Esophagus squamous epithelium (tissue), 5 donors: ENCODE results near the gene NPAS2. TPM values are rescaled to one million over a fixed set of nuclear protein-coding genes. Genes with fewer than 3 reads are reported as not detected.

Experiments
- DNase-seq: peaks from one replicate; lab custom pipeline; 2025; lab: John Stamatoyannopoulos, UW
- H3K27ac ChIP-seq, 4 donors: fragments of 200-600 bp; sonication (generic); one replicate each; pipeline ENCODE4 v1.5.1; 2016 to 2019; ENCODE audit warnings: mild to moderate bottlenecking in 1 of 4
- H3K27me3 ChIP-seq, 4 donors: fragments of 200-600 bp; sonication (generic); 1 replicate in 3 of 4; 2 replicates in 1 of 4; pipeline versions ENCODE4 v1.5.1 to v1.6.0; 2017 to 2021; ENCODE audit warnings: antibody characterized with exemption in 1 of 4
- H3K36me3 ChIP-seq, 3 donors: fragments of 200-600 bp; sonication (generic); one replicate each; pipeline ENCODE4 v1.5.1; 2016 to 2019
- H3K4me1 ChIP-seq, 3 donors: fragments of 200-600 bp; sonication (generic); one replicate each; pipeline ENCODE4 v1.5.1; 2017 to 2019
- H3K4me3 ChIP-seq, 4 donors: fragments of 200-600 bp; sonication (generic); 1 replicate in 3 of 4; 2 replicates in 1 of 4; pipeline ENCODE4 v1.5.1; 2016 to 2019; ENCODE audit warnings: mild to moderate bottlenecking in 2 of 4, moderate library complexity in 1 of 4
- H3K9me3 ChIP-seq, 3 donors: fragments of 200-600 bp; sonication (generic); one replicate each; pipeline ENCODE4 v1.5.1; 2016 to 2019
- POLR2A ChIP-seq, 4 donors: fragments of 450-650 bp; IDR thresholded peaks; one replicate each; pipeline ENCODE4 v1.6.1; 2017; ENCODE audit warnings: antibody characterized with exemption in 4 of 4, mild to moderate bottlenecking in 4 of 4, moderate library complexity in 3 of 4
- WGBS, 2 donors: methylation state at CpG; one replicate each; pipeline ENCODE4 v1.1.5; 2018; 5-methylcytosine and 5-hydroxymethylcytosine counted together
- intact Hi-C: fragments of 100-400 bp; cut with DNase I; formaldehyde crosslinking; loops from one replicate; pipeline ENCODE4 v1.15.0; 2022
- total RNA-seq, 4 donors: library from RNA; depleted of rRNA; stranded (reverse); fragments of >200 nt; gene quantifications; one replicate each; pipeline ENCODE4 v1.1.0, GENCODE V29; 2016
- TF ChIP-seq, protein P1 (sequence below), 6 experiments: fragments of 450-650 bp in 4 of 6; fragments of 200-600 bp in 2 of 6; sonication (generic) in 2 of 6; IDR thresholded peaks; one replicate each; pipeline ENCODE4 v1.5.1; 2016 to 2019; ENCODE audit warnings: antibody characterized with exemption in 6 of 6, mild to moderate bottlenecking in 4 of 6, moderate library complexity in 4 of 6
- donor health status: DM: yes; HTN: yes; CAD: no.

NPAS2 gene
- total RNA-seq, 4 donors from 2014 or later, result 29.1 to 64.2 (median 39.1) TPM

DNA sequence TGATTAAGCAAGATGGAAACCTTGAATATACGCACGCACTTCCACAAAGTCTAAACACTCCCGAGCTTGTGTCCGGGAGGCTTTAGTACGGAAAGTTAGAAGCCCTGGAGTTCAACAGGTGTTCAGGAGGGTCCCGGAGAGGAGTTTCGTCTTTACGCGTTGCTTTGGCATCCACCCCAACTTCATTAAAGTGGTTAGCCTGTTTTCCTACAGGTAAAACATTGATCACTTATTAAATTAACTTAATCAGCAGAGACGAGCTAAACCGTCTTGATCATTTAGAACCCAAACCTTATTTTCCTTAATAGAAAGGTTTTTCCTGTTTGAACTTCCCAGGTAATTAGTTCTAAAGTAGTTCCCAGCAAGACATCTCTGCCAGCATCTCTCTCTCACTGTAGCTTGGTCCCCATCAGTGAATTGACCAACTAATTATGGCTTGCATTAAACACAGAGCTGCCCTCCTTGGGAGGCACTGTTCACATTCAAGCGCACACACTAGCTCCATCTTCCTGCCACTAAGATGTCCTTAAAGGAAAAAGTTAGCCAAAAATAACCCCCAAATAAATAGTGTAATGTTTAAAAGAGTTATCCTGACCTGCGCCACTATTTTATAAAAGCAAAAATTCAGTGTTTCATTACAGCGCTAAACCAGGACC, 1.4 kb downstream of the NPAS2 start:
- H3K27me3 ChIP-seq, result peaks cover 0 to 25% (median 0%) of the 10 kb centered on the region in 4 donors
- peaks cover 0 to 71% (median 23%) of the 10 kb centered on the region in 3 donors for H3K4me1 ChIP-seq
- H3K36me3 ChIP-seq, result no peaks in the 10 kb centered on the region
- no peak for TF ChIP-seq POLR2A (IDR thresholded peaks at IDR 0.05)
- TF ChIP-seq, protein P1, sequence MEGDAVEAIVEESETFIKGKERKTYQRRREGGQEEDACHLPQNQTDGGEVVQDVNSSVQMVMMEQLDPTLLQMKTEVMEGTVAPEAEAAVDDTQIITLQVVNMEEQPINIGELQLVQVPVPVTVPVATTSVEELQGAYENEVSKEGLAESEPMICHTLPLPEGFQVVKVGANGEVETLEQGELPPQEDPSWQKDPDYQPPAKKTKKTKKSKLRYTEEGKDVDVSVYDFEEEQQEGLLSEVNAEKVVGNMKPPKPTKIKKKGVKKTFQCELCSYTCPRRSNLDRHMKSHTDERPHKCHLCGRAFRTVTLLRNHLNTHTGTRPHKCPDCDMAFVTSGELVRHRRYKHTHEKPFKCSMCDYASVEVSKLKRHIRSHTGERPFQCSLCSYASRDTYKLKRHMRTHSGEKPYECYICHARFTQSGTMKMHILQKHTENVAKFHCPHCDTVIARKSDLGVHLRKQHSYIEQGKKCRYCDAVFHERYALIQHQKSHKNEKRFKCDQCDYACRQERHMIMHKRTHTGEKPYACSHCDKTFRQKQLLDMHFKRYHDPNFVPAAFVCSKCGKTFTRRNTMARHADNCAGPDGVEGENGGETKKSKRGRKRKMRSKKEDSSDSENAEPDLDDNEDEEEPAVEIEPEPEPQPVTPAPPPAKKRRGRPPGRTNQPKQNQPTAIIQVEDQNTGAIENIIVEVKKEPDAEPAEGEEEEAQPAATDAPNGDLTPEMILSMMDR (IDR thresholded peaks at IDR 0.05), result no peak
- WGBS, 2 donors, result 39 to 41% methylated on average over 14 of the region's 14 CpGs
- no peaks in the 10 kb centered on the region for H3K9me3 ChIP-seq
- intact Hi-C loops, result no loop called here
- DNase-seq, result no peak
- peak overlapping the region; percentile 94 to 98 (median 96) for H3K27ac ChIP-seq
- peak overlapping the region; percentile 73 to 92 (median 81) for H3K4me3 ChIP-seq

DNA sequence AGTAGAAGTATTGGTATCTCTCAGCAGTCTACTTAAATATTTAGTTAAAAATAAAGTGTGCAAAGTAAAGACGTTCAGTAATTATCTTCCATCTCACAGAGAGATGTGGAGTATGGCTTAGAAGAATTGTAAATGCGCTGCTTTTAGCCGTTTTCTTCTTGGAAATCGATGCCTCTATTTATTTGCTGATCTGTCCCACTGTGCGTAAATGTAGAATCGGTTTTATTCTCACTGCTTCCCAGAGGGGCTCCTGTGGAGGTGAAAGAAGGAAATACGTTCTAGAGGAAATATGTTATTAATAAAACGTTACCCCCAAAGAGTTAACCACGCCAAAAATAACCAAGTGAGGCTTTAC, 1.9 kb downstream of the NPAS2 start:
- H3K9me3 ChIP-seq, result no peaks in the 10 kb centered on the region

DNA sequence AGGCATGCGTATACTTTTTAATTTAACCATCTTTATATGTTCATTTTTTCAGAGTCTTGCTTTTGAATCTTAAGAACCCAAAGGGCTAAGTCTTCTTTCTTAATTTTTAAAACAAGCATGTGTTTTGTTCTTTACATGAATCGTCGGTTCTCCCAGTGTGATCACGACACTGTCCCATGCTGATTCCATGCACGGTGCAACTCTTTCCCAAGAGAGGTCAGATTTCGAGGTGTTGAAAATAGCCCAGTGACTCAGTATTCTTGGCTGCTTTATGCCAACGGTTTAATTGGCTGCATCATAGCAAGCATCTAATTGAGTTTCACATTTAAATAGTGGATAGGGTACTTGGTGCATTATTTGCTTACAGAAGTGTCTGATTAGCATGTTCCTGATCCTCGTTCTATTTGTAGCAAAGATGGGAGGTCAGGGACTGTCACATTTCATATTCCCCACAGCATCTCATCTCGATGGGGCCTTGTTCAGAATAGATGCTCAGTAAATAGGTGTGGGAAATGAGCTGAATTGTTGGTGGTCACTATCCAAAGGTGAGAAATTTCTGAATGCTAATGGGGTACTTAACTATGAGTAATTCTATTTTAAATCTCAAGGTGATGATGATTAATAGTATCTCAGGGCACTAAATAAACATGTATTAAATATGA, 2.8 kb downstream of the NPAS2 start:
- WGBS, 2 donors, result 40 to 47% methylated on average over 9 of the region's 9 CpGs
- peak overlapping the region in 3 of 4 donors; percentile 17 to 96 (median 23) for H3K27ac ChIP-seq
- DNase-seq, result no peak
- peaks cover 0 to 25% (median 0%) of the 10 kb centered on the region in 4 donors for H3K27me3 ChIP-seq
- no peaks in the 10 kb centered on the region for H3K36me3 ChIP-seq
- peaks cover 0 to 58% (median 17%) of the 10 kb centered on the region in 3 donors for H3K4me1 ChIP-seq
- no peaks in the 10 kb centered on the region for H3K9me3 ChIP-seq
- TF ChIP-seq, protein P1 (IDR thresholded peaks at IDR 0.05), result no peak
- no peak for TF ChIP-seq POLR2A (IDR thresholded peaks at IDR 0.05)
- intact Hi-C loops, result no loop called here
- H3K4me3 ChIP-seq, result peak overlapping the region in 1 of 4 donors; percentile 92

More for the DNA sequence above, 1.9 kb downstream of the NPAS2 start:
- WGBS, 2 donors, result 61 to 70% methylated on average over 9 of the region's 9 CpGs
- H3K4me1 ChIP-seq, result peaks cover 0 to 66% (median 23%) of the 10 kb centered on the region in 3 donors
- intact Hi-C loops, result no loop called here
- no peaks in the 10 kb centered on the region for H3K36me3 ChIP-seq
- no peak for DNase-seq
- peak overlapping the region; percentile 23 to 98 (median 95) for H3K27ac ChIP-seq
- H3K27me3 ChIP-seq, result peaks cover 0 to 25% (median 0%) of the 10 kb centered on the region in 4 donors
- peak overlapping the region in 3 of 4 donors; percentile 73 to 92 (median 81) for H3K4me3 ChIP-seq
- no peak for TF ChIP-seq POLR2A (IDR thresholded peaks at IDR 0.05)
- TF ChIP-seq, protein P1 (IDR thresholded peaks at IDR 0.05), result no peak

DNA sequence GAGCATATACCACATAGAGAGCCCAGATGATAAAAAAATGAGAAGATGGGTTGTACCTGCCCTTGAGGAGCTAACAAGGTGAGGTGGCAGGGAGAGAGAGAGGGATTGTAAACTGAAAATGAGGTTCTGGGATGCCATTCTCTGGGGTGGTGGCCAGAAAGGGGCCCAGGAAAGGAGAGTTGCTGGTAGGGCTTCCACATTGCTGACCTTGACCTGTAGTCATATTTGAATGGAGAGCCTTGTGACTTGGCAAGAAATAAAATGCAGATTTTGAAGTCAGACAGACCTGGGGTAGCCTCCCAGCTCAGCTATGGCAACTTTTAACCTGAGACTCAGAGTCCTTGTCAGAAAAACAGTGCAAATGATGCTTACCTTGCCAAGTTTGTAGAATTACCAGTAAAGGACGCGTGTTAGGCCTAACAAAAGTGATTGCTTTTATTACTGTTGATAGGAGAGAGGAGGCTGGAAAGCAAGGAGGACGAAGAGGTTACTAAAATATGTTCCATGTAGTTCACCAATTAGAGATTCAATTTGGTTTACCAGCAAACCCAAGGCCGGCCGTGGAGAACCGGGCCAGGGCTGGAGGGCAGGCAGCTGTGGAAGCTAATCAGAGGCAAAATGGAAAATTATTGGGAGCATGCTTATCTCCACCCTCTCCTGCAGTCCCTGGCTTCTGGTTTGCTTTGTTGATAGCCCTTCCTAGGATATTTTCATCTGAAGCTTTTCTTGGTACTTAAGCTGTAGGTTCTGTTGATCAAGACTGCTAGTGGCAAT, 3.9 kb downstream of the NPAS2 start:
- Histone ChIP-seq H3K27ac (no peak overlapping the region), H3K4me3 (no peak overlapping the region), H3K9me3 (no peaks in the 10 kb centered on the region), H3K4me1 (peaks cover 0 to 47% (median 17%) of the 10 kb centered on the region in 3 donors), H3K27me3 (peaks cover 0 to 19% (median 0%) of the 10 kb centered on the region in 4 donors), H3K36me3 (no peaks in the 10 kb centered on the region)
- DNase-seq, result no peak
- intact Hi-C loops, result no loop called here
- TF ChIP-seq, protein P1 (IDR thresholded peaks at IDR 0.05), result no peak
- TF ChIP-seq POLR2A (IDR thresholded peaks at IDR 0.05), result no peak
- 90% methylated on average over 6 of the region's 6 CpGs for WGBS, 2 donors
